Mammary epithelial cell (primary cell): Measurements from ENCODE around the gene DAP.

Source experiments
- CTCF ChIP-seq, 2 donors: IDR thresholded peaks in 1 of 2; conservative IDR thresholded peaks in 1 of 2; 2 replicates each; pipeline ENCODE4 v1.5.1; 2011 to 2012; ENCODE audit warnings: inconsistent platforms in 2 of 2, low read length in 2 of 2, mild to moderate bottlenecking in 2 of 2, control low read depth in 1 of 2, low read depth in 1 of 2; ENCODE audit not compliant: insufficient read depth in 1 of 2; ENCODE audit errors: extremely low read depth in 1 of 2
- EZH2 ChIP-seq: IDR thresholded peaks from 2 replicates; pipeline ENCODE4 v1.6.1; 2012; ENCODE audit warnings: low read length, inconsistent platforms, borderline replicate concordance

GRCh38 chr5:10663489-10664179 lies 97.4 kb downstream of the DAP start:
- no peak for TF ChIP-seq EZH2
- no peak for TF ChIP-seq CTCF (conservative IDR thresholded peaks at IDR 0.05 in 1 of 2, IDR thresholded peaks at IDR 0.05 in 1 of 2; ENCODE audit: extremely low read depth in 1 of 2, insufficient read depth in 1 of 2, low read depth in 1 of 2, low read length in 2 of 2)
